ENCODE measurements around the gene RPS18. TPM values are rescaled to one million over a fixed set of nuclear protein-coding genes. Genes with fewer than 3 reads are reported as not detected.

RPS18 gene
- total RNA-seq, 4 donors from 2014 or later: 4,043 to 6,696 (median 6,204) TPM

DNA sequence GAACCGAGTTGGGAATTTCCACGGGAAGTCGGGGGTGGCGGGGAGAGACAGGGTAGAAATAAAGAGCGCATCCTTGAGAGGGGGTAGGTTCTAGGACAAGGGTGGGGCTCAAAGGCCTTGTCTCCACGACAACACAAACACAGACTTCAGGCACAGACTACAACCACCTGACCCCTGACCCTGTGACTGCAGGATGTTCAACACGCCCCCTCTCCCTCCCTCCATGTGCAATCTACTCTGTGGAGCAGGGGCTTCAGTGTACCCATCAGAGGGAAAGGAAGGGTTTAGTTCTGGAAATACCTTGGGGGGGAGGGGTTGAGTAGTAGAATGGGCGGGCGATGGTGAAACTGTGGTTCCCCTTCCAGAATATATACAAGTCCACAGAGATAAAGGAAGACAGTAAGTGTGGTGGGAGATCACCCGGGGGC is 42.7 kb downstream of the RPS18 start:
- peak overlapping the region; percentile 79 for H3K4me3 ChIP-seq (ENCODE audit: low read depth, poor library complexity, severe bottlenecking)
- WGBS, 2 donors: 1 to 4% methylated on average over 10 of the region's 10 CpGs
- peak; percentile 83 to 93 for DNase-seq (ENCODE audit: low spot score in 2 of 2)
- TF ChIP-seq CTCF (IDR thresholded peaks at IDR 0.05): no peak
- no peak for TF ChIP-seq POLR2A (IDR thresholded peaks at IDR 0.05)
- intact Hi-C loops (cut with DNase I; ENCODE audit: low total_unique reads): no loop called here

DNA sequence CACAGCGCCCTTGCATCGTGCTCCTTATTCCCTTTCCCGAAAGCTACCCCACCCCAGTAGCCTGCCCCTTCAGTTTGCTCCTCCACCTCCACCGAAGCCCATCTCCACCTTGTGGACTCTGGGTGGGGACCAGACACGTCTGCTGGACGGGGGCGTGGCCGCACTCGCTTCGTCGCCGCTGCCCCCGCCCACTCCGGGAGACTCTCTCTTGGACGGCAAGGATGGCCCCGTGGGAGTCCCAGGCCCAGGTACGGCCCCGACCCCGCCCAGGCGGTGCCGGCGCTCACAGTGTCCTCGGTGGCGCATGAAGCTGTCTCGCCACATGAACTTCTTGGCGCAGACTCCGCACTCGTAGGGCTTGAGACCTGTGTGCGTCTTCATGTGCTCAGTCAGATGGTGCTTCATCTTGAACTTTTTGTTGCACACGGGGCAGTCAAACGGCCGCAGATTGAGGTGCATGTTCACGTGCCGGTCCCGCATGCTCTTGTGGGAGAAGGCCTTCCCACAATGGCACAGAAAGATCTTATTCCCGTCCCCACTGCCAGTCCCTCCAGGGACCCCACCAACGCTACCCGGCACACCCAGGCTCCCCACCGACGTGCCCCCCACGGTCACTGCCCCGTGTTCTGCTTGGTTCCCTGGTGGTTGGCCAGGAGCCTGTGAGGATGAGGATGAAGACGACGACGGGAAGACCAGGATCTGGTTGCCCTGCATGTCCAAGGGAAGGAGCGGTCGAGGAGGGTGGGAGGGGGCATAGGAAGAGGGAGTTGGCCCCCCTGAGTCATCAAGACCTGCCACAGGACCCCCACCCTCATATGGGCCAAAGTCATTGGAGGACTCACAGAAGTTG is 43.3 kb downstream of the RPS18 start:
- 31 to 42% methylated on average over 40 to 47 of the region's 47 CpGs for WGBS, 2 donors
- DNase-seq (ENCODE audit: low spot score in 2 of 2): peak in 1 of 2 donors; percentile 92
- no peak overlapping the region for H3K4me3 ChIP-seq (ENCODE audit: low read depth, poor library complexity, severe bottlenecking)
- intact Hi-C loops (cut with DNase I; ENCODE audit: low total_unique reads): no loop called here
- no peak for TF ChIP-seq POLR2A (IDR thresholded peaks at IDR 0.05)
- TF ChIP-seq CTCF (IDR thresholded peaks at IDR 0.05): no peak

- DNase-seq (ENCODE audit: low spot score in 2 of 2): no peak
- intact Hi-C loops (cut with DNase I; ENCODE audit: low total_unique reads): no loop called here
- 85 to 88% methylated on average over 17 of the region's 17 CpGs for WGBS, 2 donors
- no peak overlapping the region for H3K4me3 ChIP-seq (ENCODE audit: low read depth, poor library complexity, severe bottlenecking)
- TF ChIP-seq CTCF (IDR thresholded peaks at IDR 0.05) (no peak), POLR2A (IDR thresholded peaks at IDR 0.05) (no peak)
Observed at GRCh38 chr6:33315793-33316602, 44.1 kb downstream of the RPS18 start.

DNA sequence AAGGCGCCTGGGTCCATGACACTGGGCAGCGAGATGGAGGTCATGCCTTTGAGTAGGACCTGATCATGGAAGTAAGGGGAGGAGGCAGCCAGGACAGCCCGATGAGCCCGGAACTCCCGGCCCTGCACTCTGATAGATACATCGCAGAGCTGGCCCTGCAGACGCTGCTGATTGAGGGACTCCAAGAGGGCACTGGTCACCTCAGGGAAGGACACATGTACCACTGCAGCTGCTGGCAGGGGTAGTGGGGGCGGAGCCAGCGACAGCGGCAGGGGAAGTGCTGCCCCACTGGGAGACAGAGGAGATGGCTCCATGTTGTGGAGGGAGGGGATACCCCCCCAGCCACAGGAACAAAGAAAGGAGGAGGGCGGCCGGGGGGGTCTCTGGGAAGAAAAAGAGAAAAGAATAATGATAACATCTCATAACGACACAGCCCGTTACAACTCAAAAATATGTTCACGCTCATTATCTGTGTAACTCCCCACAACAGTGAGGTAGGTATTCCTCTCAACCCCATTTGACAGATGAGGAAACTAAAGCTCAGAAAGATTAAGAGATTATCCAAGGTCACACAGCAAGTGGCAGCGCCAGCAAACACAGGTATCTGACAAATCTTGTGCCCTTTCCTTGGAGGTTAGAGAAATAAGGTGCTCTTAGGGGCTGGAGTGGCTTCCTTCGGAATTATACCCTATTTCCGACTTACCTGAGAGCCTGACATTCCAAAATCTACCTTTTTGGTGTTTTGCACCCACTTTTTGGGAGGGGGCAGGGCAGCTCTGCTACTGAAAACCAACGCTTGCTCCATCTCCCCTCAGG is 44.9 kb downstream of the RPS18 start:
- intact Hi-C loops (cut with DNase I; ENCODE audit: low total_unique reads): no loop called here
- no peak overlapping the region for H3K4me3 ChIP-seq (ENCODE audit: low read depth, poor library complexity, severe bottlenecking)
- 72 to 78% methylated on average over 19 of the region's 19 CpGs for WGBS, 2 donors
- DNase-seq (ENCODE audit: low spot score in 2 of 2): no peak
- no peak for TF ChIP-seq POLR2A (IDR thresholded peaks at IDR 0.05)
- TF ChIP-seq CTCF (IDR thresholded peaks at IDR 0.05): no peak

- 1 to 2% methylated on average over 10 to 16 of the region's 27 CpGs for WGBS, 2 donors
- peak in 1 of 2 donors; percentile 92 for DNase-seq (ENCODE audit: low spot score in 2 of 2)
- TF ChIP-seq CTCF (IDR thresholded peaks at IDR 0.05) (no peak), POLR2A (IDR thresholded peaks at IDR 0.05) (no peak)
- no peak overlapping the region for H3K4me3 ChIP-seq (ENCODE audit: low read depth, poor library complexity, severe bottlenecking)
- intact Hi-C loops (cut with DNase I; ENCODE audit: low total_unique reads): no loop called here
Observed at GRCh38 chr6:33317419-33317668, 45.5 kb downstream of the RPS18 start.
